GM23248 (cell line): ENCODE data around the gene PSME3IP1.

Experiments
- EZH2 ChIP-seq: fragments of 200-600 bp; sonication (generic); IDR thresholded peaks from 2 replicates; pipeline ENCODE4 v1.6.1; 2018; ENCODE audit warnings: antibody characterized with exemption, mild to moderate bottlenecking; ENCODE audit not compliant: insufficient read depth, poor library complexity, severe bottlenecking
- EZH2phosphoT487 ChIP-seq: fragments of 200-600 bp; sonication (generic); IDR thresholded peaks from 2 replicates; pipeline ENCODE4 v1.6.1; 2018; ENCODE audit warnings: antibody characterized with exemption, moderate library complexity, mild to moderate bottlenecking, low read depth; ENCODE audit not compliant: insufficient read depth

GRCh38 chr16:57209780-57210179 lies 23.9 kb upstream of the PSME3IP1 start:
- TF ChIP-seq EZH2 (no peak), EZH2phosphoT487 (no peak)
